ENCODE results near the gene SAMD4B.

SAMD4B gene

GRCh38 chr19:39352381-39353255 lies 10.4 kb downstream of the SAMD4B start:
- TF ChIP-seq POLR2A (IDR thresholded peaks at IDR 0.05; ENCODE audit: extremely low read depth, insufficient read length), result no peak
- TF ChIP-seq CTCF (IDR thresholded peaks at IDR 0.05; ENCODE audit: low read depth, low read length), result no peak
- TF ChIP-seq MYC (IDR thresholded peaks at IDR 0.05; ENCODE audit: low read depth, low read length), result no peak
- no peak for TF ChIP-seq MAX (IDR thresholded peaks at IDR 0.05; ENCODE audit: low read depth, low read length)
- no peak overlapping the region for H3K4me3 ChIP-seq (ENCODE audit: low read depth, low read length)
- DNase-seq (ENCODE audit: low read depth), result no peak

- TF ChIP-seq POLR2A (IDR thresholded peaks at IDR 0.05; ENCODE audit: extremely low read depth, insufficient read length) (no peak), CTCF (IDR thresholded peaks at IDR 0.05; ENCODE audit: low read depth, low read length) (no peak), MAX (IDR thresholded peaks at IDR 0.05; ENCODE audit: low read depth, low read length) (no peak), MYC (IDR thresholded peaks at IDR 0.05; ENCODE audit: low read depth, low read length) (no peak)
Observed at GRCh38 chr19:39355253-39355652, 13.0 kb downstream of the SAMD4B start.

GRCh38 chr19:39356073-39356472 lies 13.9 kb downstream of the SAMD4B start:
- no peak for DNase-seq (ENCODE audit: low read depth)
- TF ChIP-seq CTCF (IDR thresholded peaks at IDR 0.05; ENCODE audit: low read depth, low read length) (no peak), MAX (IDR thresholded peaks at IDR 0.05; ENCODE audit: low read depth, low read length) (no peak), MYC (IDR thresholded peaks at IDR 0.05; ENCODE audit: low read depth, low read length) (no peak), POLR2A (IDR thresholded peaks at IDR 0.05; ENCODE audit: extremely low read depth, insufficient read length) (no peak)
- no peak overlapping the region for H3K4me3 ChIP-seq (ENCODE audit: low read depth, low read length)

More at GRCh38 chr19:39355253-39355652, 13.0 kb downstream of the SAMD4B start:
- H3K4me3 ChIP-seq (ENCODE audit: low read depth, low read length), result no peak overlapping the region
- DNase-seq (ENCODE audit: low read depth), result no peak

GRCh38 chr19:39356647-39357046 lies 14.4 kb downstream of the SAMD4B start:
- TF ChIP-seq POLR2A (IDR thresholded peaks at IDR 0.05; ENCODE audit: extremely low read depth, insufficient read length), result no peak
- H3K4me3 ChIP-seq (ENCODE audit: low read depth, low read length), result no peak overlapping the region
- no peak for DNase-seq (ENCODE audit: low read depth)

- no peak for DNase-seq (ENCODE audit: low read depth)
- no peak overlapping the region for H3K4me3 ChIP-seq (ENCODE audit: low read depth, low read length)
- TF ChIP-seq MAX (IDR thresholded peaks at IDR 0.05; ENCODE audit: low read depth, low read length) (no peak), MYC (IDR thresholded peaks at IDR 0.05; ENCODE audit: low read depth, low read length) (no peak), POLR2A (IDR thresholded peaks at IDR 0.05; ENCODE audit: extremely low read depth, insufficient read length) (no peak), CTCF (IDR thresholded peaks at IDR 0.05; ENCODE audit: low read depth, low read length) (no peak)
Observed at GRCh38 chr19:39359026-39359425, 16.8 kb downstream of the SAMD4B start.

GRCh38 chr19:39360599-39360998 lies 18.4 kb downstream of the SAMD4B start:
- DNase-seq (ENCODE audit: low read depth), result no peak
- TF ChIP-seq MYC (IDR thresholded peaks at IDR 0.05; ENCODE audit: low read depth, low read length), result no peak
- TF ChIP-seq POLR2A (IDR thresholded peaks at IDR 0.05; ENCODE audit: extremely low read depth, insufficient read length), result no peak
- TF ChIP-seq MAX (IDR thresholded peaks at IDR 0.05; ENCODE audit: low read depth, low read length), result no peak
- no peak for TF ChIP-seq CTCF (IDR thresholded peaks at IDR 0.05; ENCODE audit: low read depth, low read length)
- no peak overlapping the region for H3K4me3 ChIP-seq (ENCODE audit: low read depth, low read length)

Data from NB4 (cell line).